ENCODE data around the gene IL1RAP.

DNA sequence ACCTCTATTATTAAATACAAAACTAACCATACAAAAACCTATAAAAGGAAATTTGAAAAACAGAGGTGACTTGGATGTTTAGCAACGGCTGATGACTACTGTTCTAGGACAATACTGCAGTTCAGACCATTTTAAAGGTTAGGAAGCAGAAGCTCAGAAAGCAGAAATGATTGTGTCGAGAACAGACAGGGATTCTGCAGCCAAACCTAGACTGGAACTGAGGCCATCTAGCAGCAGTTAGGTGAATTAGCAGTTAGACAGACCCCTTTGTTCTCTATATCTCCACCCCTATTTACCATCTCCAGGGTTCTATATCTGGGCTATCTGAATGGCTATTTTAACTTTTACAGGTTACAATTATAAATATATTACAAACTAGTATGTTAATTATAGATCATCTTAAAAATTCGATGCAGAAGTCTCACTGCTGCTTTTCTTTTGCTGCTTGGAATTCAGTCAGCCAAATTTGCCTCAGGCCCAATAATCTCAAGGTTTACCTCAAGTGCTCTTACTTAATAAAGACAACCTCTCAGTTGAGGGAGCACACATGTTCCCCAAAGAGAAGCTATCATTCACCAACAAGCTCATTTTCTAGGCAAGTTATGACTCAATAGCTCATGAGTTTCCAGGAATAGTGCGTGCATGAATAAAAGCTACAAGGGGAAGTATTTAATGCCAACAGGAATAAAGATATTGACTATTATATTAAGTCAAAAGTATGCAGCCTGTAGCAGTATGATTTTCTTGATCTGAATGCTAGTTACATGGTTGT lies 9.3 kb upstream of the IL1RAP start:
- TF ChIP-seq, protein P1, sequence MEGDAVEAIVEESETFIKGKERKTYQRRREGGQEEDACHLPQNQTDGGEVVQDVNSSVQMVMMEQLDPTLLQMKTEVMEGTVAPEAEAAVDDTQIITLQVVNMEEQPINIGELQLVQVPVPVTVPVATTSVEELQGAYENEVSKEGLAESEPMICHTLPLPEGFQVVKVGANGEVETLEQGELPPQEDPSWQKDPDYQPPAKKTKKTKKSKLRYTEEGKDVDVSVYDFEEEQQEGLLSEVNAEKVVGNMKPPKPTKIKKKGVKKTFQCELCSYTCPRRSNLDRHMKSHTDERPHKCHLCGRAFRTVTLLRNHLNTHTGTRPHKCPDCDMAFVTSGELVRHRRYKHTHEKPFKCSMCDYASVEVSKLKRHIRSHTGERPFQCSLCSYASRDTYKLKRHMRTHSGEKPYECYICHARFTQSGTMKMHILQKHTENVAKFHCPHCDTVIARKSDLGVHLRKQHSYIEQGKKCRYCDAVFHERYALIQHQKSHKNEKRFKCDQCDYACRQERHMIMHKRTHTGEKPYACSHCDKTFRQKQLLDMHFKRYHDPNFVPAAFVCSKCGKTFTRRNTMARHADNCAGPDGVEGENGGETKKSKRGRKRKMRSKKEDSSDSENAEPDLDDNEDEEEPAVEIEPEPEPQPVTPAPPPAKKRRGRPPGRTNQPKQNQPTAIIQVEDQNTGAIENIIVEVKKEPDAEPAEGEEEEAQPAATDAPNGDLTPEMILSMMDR (conservative IDR thresholded peaks at IDR 0.05 in 1 of 2, IDR thresholded peaks at IDR 0.05 in 1 of 2; ENCODE audit: extremely low read depth in 1 of 2, insufficient read depth in 1 of 2, low read depth in 1 of 2, low read length in 2 of 2): peak; percentile 8 to 20
- no peak for TF ChIP-seq EZH2 (IDR thresholded peaks at IDR 0.05; ENCODE audit: borderline replicate concordance, low read length)

Measured in mammary epithelial cell (primary cell).